Nephron progenitor cell (in vitro differentiated cells): ENCODE results near the gene SMCO2.

Experiments
- DNase-seq: peaks from one replicate; pipeline ENCODE4 v3.0.0; 2021
- H3K27ac Mint-ChIP-seq: 2 replicates; pipeline ENCODE4 v1.8.0; 2021; ENCODE audit warnings: mild to moderate bottlenecking, moderate library complexity, mixed read lengths
- H3K27me3 Mint-ChIP-seq: 2 replicates; pipeline ENCODE4 v1.8.0; 2021; ENCODE audit warnings: mild to moderate bottlenecking, low read depth, mixed read lengths; ENCODE audit not compliant: poor library complexity
- H3K36me3 Mint-ChIP-seq: 2 replicates; pipeline ENCODE4 v1.8.0; 2021; ENCODE audit warnings: low read depth, mixed read lengths
- H3K4me1 Mint-ChIP-seq: 2 replicates; pipeline ENCODE4 v1.8.0; 2021; ENCODE audit warnings: mixed read lengths
- H3K4me3 Mint-ChIP-seq: 2 replicates; pipeline ENCODE4 v1.8.0; 2021; ENCODE audit warnings: mild to moderate bottlenecking, moderate library complexity, mixed read lengths
- H3K9me3 Mint-ChIP-seq: 2 replicates; pipeline ENCODE4 v1.8.0; 2021; ENCODE audit warnings: mild to moderate bottlenecking, moderate library complexity, mixed read lengths
- CTCF ChIP-seq: fragments of 200-600 bp; sonication (generic); IDR thresholded peaks from 2 replicates; pipeline ENCODE4 v1.5.0; 2021; ENCODE audit warnings: antibody characterized with exemption

SMCO2 gene

GRCh38 chr12:27530157-27530922 lies 83.8 kb downstream of the SMCO2 start:
- peaks cover 31% of the 10 kb centered on the region for H3K36me3 Mint-ChIP-seq
- peaks cover 3% of the 10 kb centered on the region for H3K9me3 Mint-ChIP-seq
- peak overlapping the region; percentile 89 for H3K27ac Mint-ChIP-seq
- no peak overlapping the region for H3K4me3 Mint-ChIP-seq
- H3K4me1 Mint-ChIP-seq: peaks cover 61% of the 10 kb centered on the region
- no peaks in the 10 kb centered on the region for H3K27me3 Mint-ChIP-seq
- no peak for TF ChIP-seq CTCF
- no peak for DNase-seq

GRCh38 chr12:27531896-27532295 lies 85.4 kb downstream of the SMCO2 start:
- no peak for DNase-seq
- TF ChIP-seq CTCF: no peak
- Mint-ChIP-seq H3K9me3 (peaks cover 13% of the 10 kb centered on the region), H3K36me3 (peaks cover 47% of the 10 kb centered on the region), H3K27ac (no peak overlapping the region), H3K4me3 (no peak overlapping the region), H3K27me3 (no peaks in the 10 kb centered on the region), H3K4me1 (peaks cover 59% of the 10 kb centered on the region)

GRCh38 chr12:27534060-27534764 lies 87.7 kb downstream of the SMCO2 start:
- peaks cover 13% of the 10 kb centered on the region for H3K9me3 Mint-ChIP-seq
- H3K4me1 Mint-ChIP-seq: peaks cover 57% of the 10 kb centered on the region
- peaks cover 47% of the 10 kb centered on the region for H3K36me3 Mint-ChIP-seq
- DNase-seq: no peak
- no peaks in the 10 kb centered on the region for H3K27me3 Mint-ChIP-seq
- TF ChIP-seq CTCF: no peak
- no peak overlapping the region for H3K4me3 Mint-ChIP-seq
- peak overlapping the region; percentile 38 for H3K27ac Mint-ChIP-seq

GRCh38 chr12:27534765-27535161 lies 88.2 kb downstream of the SMCO2 start:
- DNase-seq: no peak
- Mint-ChIP-seq H3K36me3 (peaks cover 47% of the 10 kb centered on the region), H3K9me3 (peaks cover 13% of the 10 kb centered on the region), H3K4me3 (no peak overlapping the region), H3K27ac (peak overlapping the region; percentile 38), H3K27me3 (no peaks in the 10 kb centered on the region), H3K4me1 (peaks cover 62% of the 10 kb centered on the region)
- TF ChIP-seq CTCF: no peak

GRCh38 chr12:27535318-27535717 lies 88.8 kb downstream of the SMCO2 start:
- H3K27ac Mint-ChIP-seq: no peak overlapping the region
- H3K9me3 Mint-ChIP-seq: peaks cover 13% of the 10 kb centered on the region
- no peak for TF ChIP-seq CTCF
- H3K27me3 Mint-ChIP-seq: no peaks in the 10 kb centered on the region
- DNase-seq: no peak
- H3K36me3 Mint-ChIP-seq: peaks cover 47% of the 10 kb centered on the region
- no peak overlapping the region for H3K4me3 Mint-ChIP-seq
- H3K4me1 Mint-ChIP-seq: peaks cover 60% of the 10 kb centered on the region
